Endothelial cell of umbilical vein (primary cell): ENCODE results near the gene ZMAT5. TPM values are rescaled to one million over a fixed set of nuclear protein-coding genes. Genes with fewer than 3 reads are reported as not detected.

ENCODE experiments used
- BruUV-seq: library from RNA; stranded (reverse); fragments of 400-500 nt; replicated peaks from 2 replicates; lab custom pipeline; 2021; lab: Mats Ljungman, UMichigan
- CTCF ChIA-PET: fragments of 300-600, 350-600 bp; sonication (Branson Sonifier 250); formaldehyde crosslinking; loops from one replicate; lab custom pipeline; 2021; ENCODE audit warnings: antibody characterized with exemption, inconsistent platforms; lab: Charles Lee
- POLR2A ChIA-PET: fragments of 300-600, 350-600 bp; sonication (Branson Sonifier 250); formaldehyde crosslinking; loops from one replicate; lab custom pipeline; 2021; ENCODE audit warnings: antibody characterized with exemption, inconsistent platforms; lab: Charles Lee
- DNase-seq: peaks from one replicate; pipeline ENCODE4 v3.0.0-alpha.2; 2011; ENCODE audit warnings: low read depth, low spot score
- FAIRE-seq: peaks from 2 replicates; lab custom pipeline; 2011; peaks lifted over from hg19 to GRCh38; lab: Jason Lieb, UNC
- H2AFZ ChIP-seq: 2 replicates; pipeline ENCODE4 v1.6.0; 2012; ENCODE audit warnings: low read depth, low read length, control low read depth, inconsistent platforms
- H3K27ac ChIP-seq: 2 replicates; pipeline ENCODE4 v1.5.1; 2011; ENCODE audit warnings: low read depth, mild to moderate bottlenecking, control low read depth, low read length, moderate library complexity; ENCODE audit not compliant: insufficient read depth
- H3K27me3 ChIP-seq, 2 experiments: 2 replicates each; pipeline versions ENCODE4 v1.6.0 to v1.6.1; 2011; ENCODE audit warnings: low read length in 2 of 2, mixed read lengths in 1 of 2; ENCODE audit not compliant: control insufficient read depth in 2 of 2, insufficient read depth in 2 of 2
- H3K36me3 ChIP-seq, 2 experiments: 2 replicates in 1 of 2; 3 replicates in 1 of 2; pipeline ENCODE4 v1.5.1; 2011; ENCODE audit warnings: low read length in 2 of 2, mild to moderate bottlenecking in 1 of 2, moderate library complexity in 1 of 2; ENCODE audit not compliant: control insufficient read depth in 2 of 2, insufficient read depth in 2 of 2; ENCODE audit errors: extremely low read depth in 1 of 2
- H3K4me1 ChIP-seq: 3 replicates; pipeline ENCODE4 v1.5.1; 2011; ENCODE audit warnings: mild to moderate bottlenecking, low read length; ENCODE audit not compliant: control insufficient read depth, insufficient read depth; ENCODE audit errors: extremely low read depth
- H3K4me2 ChIP-seq: 2 replicates; pipeline ENCODE4 v1.6.1; 2011; ENCODE audit warnings: low read length, control low read depth, mixed read lengths; ENCODE audit not compliant: insufficient read depth
- H3K4me3 ChIP-seq, 3 experiments: fragments of 200-600 bp in 1 of 3; sonication (generic), shearing (Covaris generic) in 1 of 3; replicated peaks in 1 of 3; 2 replicates each; pipeline ENCODE4 v1.5.1; 2011 to 2016; ENCODE audit warnings: control low read depth in 3 of 3, low read length in 3 of 3, mild to moderate bottlenecking in 2 of 3, inconsistent platforms in 1 of 3, low read depth in 1 of 3, moderate library complexity in 1 of 3; ENCODE audit not compliant: insufficient read depth in 1 of 3
- H3K79me2 ChIP-seq: 2 replicates; pipeline ENCODE4 v1.6.0; 2012; ENCODE audit warnings: low read length, inconsistent platforms; ENCODE audit not compliant: control insufficient read depth, insufficient read depth
- H3K9ac ChIP-seq: replicated peaks from 2 replicates; pipeline ENCODE3; 2011; ENCODE audit warnings: low read length, control low read depth; ENCODE audit not compliant: insufficient read depth; ENCODE audit errors: extremely low read depth
- H3K9me1 ChIP-seq: replicated peaks from 3 replicates; pipeline ENCODE4 v1.6.0; 2011; ENCODE audit warnings: mild to moderate bottlenecking, low read length; ENCODE audit not compliant: control insufficient read depth, insufficient read depth; ENCODE audit errors: extremely low read depth
- H3K9me3 ChIP-seq: replicated peaks from 2 replicates; pipeline ENCODE4 v1.5.1; 2012; ENCODE audit warnings: low read length, inconsistent platforms; ENCODE audit not compliant: control insufficient read depth, insufficient read depth
- H4K20me1 ChIP-seq: replicated peaks from 2 replicates; pipeline ENCODE3; 2011; ENCODE audit warnings: mild to moderate bottlenecking, low read length; ENCODE audit not compliant: control insufficient read depth, insufficient read depth; ENCODE audit errors: extremely low read depth
- EZH2 ChIP-seq: IDR thresholded peaks from 2 replicates; pipeline ENCODE4 v1.6.1; 2012; ENCODE audit warnings: borderline replicate concordance, low read depth, mild to moderate bottlenecking, moderate library complexity, low read length, inconsistent platforms; ENCODE audit not compliant: severe bottlenecking
- FOS ChIP-seq: IDR thresholded peaks from 2 replicates; pipeline ENCODE4 v1.6.1; 2011; ENCODE audit warnings: mild to moderate bottlenecking, low read length, moderate library complexity, borderline replicate concordance; ENCODE audit not compliant: insufficient read depth
- GATA2 ChIP-seq: IDR thresholded peaks from 2 replicates; pipeline ENCODE4 v1.7.0; 2011; ENCODE audit warnings: low read depth, mild to moderate bottlenecking, moderate library complexity, mixed read lengths, low read length; ENCODE audit not compliant: insufficient read length, insufficient read depth
- JUN ChIP-seq: IDR thresholded peaks from 2 replicates; pipeline ENCODE4 v1.6.1; 2011; ENCODE audit warnings: borderline replicate concordance, low read depth; ENCODE audit not compliant: insufficient read length, insufficient read depth
- MYC ChIP-seq: IDR thresholded peaks from one replicate; pipeline ENCODE4 v1.6.1; 2011; ENCODE audit warnings: mild to moderate bottlenecking, low read depth, low read length
- POLR2A ChIP-seq: IDR thresholded peaks from 2 replicates; pipeline ENCODE4 v1.6.1; 2012; ENCODE audit warnings: low read depth, mild to moderate bottlenecking, control low read depth, low read length
- POLR2AphosphoS5 ChIP-seq: IDR thresholded peaks from 2 replicates; pipeline ENCODE4 v1.6.1; 2012; ENCODE audit warnings: low read depth, mild to moderate bottlenecking, control low read depth, low read length, moderate library complexity; ENCODE audit not compliant: insufficient read depth
- dilution Hi-C: fragments of 300-500 bp; cut with MboI; formaldehyde crosslinking; loops from one replicate; pipeline ENCODE4 v1.15.0; 2019; ENCODE audit warnings: low sequenced_read_pairs; ENCODE audit not compliant: extremely low pct_ligation_motif_present
- intact Hi-C: fragments of 100-400 bp; cut with micrococcal nuclease; formaldehyde crosslinking; loops from one replicate; pipeline ENCODE4 v1.10.0; 2022
- polyA plus RNA-seq, 4 experiments: library from polyadenylated mRNA; depleted of rRNA in 3 of 4; stranded (reverse) in 3 of 4; unstranded in 1 of 4; fragments of >200 nt; gene quantifications; 2 replicates each; pipeline versions ENCODE4 v1.2.1 to v1.2.3, GENCODE V29; 2011 to 2012; ENCODE audit warnings: missing spikeins in 1 of 4
- total RNA-seq: library from RNA; stranded (reverse); gene quantifications from 2 replicates; pipeline ENCODE4 v1.2.3, GENCODE V29; 2021
- TF ChIP-seq, protein P1 (sequence below), 2 donors: IDR thresholded peaks; 1 replicate in 1 of 2; 2 replicates in 1 of 2; pipeline ENCODE4 v1.5.1; 2011; ENCODE audit warnings: low read length in 2 of 2, mild to moderate bottlenecking in 2 of 2, moderate library complexity in 2 of 2, control low read depth in 1 of 2, inconsistent platforms in 1 of 2, low read depth in 1 of 2; ENCODE audit not compliant: insufficient read depth in 1 of 2; ENCODE audit errors: extremely low read depth in 1 of 2
- TF ChIP-seq, protein P2 (sequence below): IDR thresholded peaks from 2 replicates; pipeline ENCODE4 v1.6.1; 2011; ENCODE audit not compliant: insufficient read depth, insufficient read length

The ZMAT5 gene
- total and polyA plus RNA-seq, 2 donors (not counting 3 experiments of a cell fraction or from before 2014, with no cell fraction given): 24.9 to 43.6 TPM

DNA sequence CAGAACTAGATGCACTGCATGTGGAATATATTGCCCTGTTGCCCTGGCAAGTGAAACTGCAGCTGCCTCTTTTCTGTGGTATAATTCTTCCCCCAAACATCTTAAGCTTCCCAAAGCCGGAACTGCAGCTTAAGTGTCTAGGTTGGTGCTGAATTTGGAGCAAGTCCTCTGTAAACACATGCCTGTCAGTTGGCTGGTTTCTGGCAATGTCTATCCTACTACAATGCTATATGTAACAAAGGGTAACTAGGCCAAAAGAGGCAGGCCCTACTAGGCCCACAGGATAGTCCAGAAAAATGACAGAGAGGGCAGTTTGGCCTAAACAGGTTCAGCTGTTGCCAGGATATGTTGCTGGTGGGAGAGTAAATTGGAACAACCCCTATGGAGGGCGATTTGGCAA, 43.4 kb upstream of the ZMAT5 start:
- BruUV-seq: no TSS peak

More for the DNA sequence above, 43.4 kb upstream of the ZMAT5 start:
- H2AFZ ChIP-seq: no peak overlapping the region
- H3K9me1 ChIP-seq: no peaks in the 10 kb centered on the region
- no peaks in the 10 kb centered on the region for H3K27me3 ChIP-seq
- intact Hi-C loops (no loop called here), dilution Hi-C loops (no loop called here)
- no peaks in the 10 kb centered on the region for H3K9me3 ChIP-seq
- H4K20me1 ChIP-seq: no peaks in the 10 kb centered on the region
- no peak overlapping the region for H3K4me3 ChIP-seq
- H3K27ac ChIP-seq: no peak overlapping the region
- ChIA-PET POLR2A (no interaction called here), CTCF (interaction anchor here (1.0 kb wide), 1 partner anchor 195 kb away, joined by 3 read pairs; no protein-coding TSS in a partner anchor)
- H3K4me2 ChIP-seq: no peak overlapping the region
- TF ChIP-seq MYC: no peak
- TF ChIP-seq JUN: no peak
- no peak for TF ChIP-seq EZH2
- TF ChIP-seq, protein P1, sequence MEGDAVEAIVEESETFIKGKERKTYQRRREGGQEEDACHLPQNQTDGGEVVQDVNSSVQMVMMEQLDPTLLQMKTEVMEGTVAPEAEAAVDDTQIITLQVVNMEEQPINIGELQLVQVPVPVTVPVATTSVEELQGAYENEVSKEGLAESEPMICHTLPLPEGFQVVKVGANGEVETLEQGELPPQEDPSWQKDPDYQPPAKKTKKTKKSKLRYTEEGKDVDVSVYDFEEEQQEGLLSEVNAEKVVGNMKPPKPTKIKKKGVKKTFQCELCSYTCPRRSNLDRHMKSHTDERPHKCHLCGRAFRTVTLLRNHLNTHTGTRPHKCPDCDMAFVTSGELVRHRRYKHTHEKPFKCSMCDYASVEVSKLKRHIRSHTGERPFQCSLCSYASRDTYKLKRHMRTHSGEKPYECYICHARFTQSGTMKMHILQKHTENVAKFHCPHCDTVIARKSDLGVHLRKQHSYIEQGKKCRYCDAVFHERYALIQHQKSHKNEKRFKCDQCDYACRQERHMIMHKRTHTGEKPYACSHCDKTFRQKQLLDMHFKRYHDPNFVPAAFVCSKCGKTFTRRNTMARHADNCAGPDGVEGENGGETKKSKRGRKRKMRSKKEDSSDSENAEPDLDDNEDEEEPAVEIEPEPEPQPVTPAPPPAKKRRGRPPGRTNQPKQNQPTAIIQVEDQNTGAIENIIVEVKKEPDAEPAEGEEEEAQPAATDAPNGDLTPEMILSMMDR (IDR thresholded peaks at IDR 0.05; ENCODE audit: extremely low read depth in 1 of 2, insufficient read depth in 1 of 2, low read depth in 1 of 2, low read length in 2 of 2): no peak
- TF ChIP-seq GATA2: no peak
- TF ChIP-seq POLR2AphosphoS5: no peak
- TF ChIP-seq, protein P2, sequence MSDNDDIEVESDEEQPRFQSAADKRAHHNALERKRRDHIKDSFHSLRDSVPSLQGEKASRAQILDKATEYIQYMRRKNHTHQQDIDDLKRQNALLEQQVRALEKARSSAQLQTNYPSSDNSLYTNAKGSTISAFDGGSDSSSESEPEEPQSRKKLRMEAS: no peak
- TF ChIP-seq POLR2A: no peak
- no peak for TF ChIP-seq FOS
- peaks cover 16 to 32% of the 10 kb centered on the region in 2 experiments for H3K36me3 ChIP-seq
- H3K4me1 ChIP-seq: no peaks in the 10 kb centered on the region
- FAIRE-seq: no peak
- no peak for DNase-seq
- H3K79me2 ChIP-seq: no peaks in the 10 kb centered on the region
- no peak overlapping the region for H3K9ac ChIP-seq
